ENCODE results near the gene DCC.

The DCC gene

GRCh38 chr18:52816121-52816520 lies 476.1 kb downstream of the DCC start:
- Histone ChIP-seq H3K9me3 (replicated peaks; ENCODE audit: insufficient read depth, low read length) (no peaks in the 10 kb centered on the region), H3K4me3 (ENCODE audit: low read length) (no peak overlapping the region), H3K9ac (ENCODE audit: low read length) (no peak overlapping the region), H3K36me3 (replicated peaks; ENCODE audit: insufficient read depth, low read length) (no peaks in the 10 kb centered on the region), H3K9me2 (replicated peaks; ENCODE audit: insufficient read depth, low read length) (no peaks in the 10 kb centered on the region), H4K20me1 (ENCODE audit: insufficient read depth, low read length) (no peaks in the 10 kb centered on the region), H3K4me2 (ENCODE audit: low read depth, low read length) (no peak overlapping the region), H3K79me2 (ENCODE audit: low read length) (no peaks in the 10 kb centered on the region), H3F3A (ENCODE audit: insufficient read depth, low read length) (no peaks in the 10 kb centered on the region), H3K27ac (ENCODE audit: low read length) (no peak overlapping the region), H2AFZ (ENCODE audit: low read length) (no peak overlapping the region), H3K27me3 (replicated peaks; ENCODE audit: insufficient read depth, low read length) (no peaks in the 10 kb centered on the region), H3K4me1 (ENCODE audit: low read length) (no peaks in the 10 kb centered on the region)
- no peak for DNase-seq
- TF ChIP-seq EZH2 (optimal IDR thresholded peaks at IDR 0.05; ENCODE audit: low read depth, low read length), result no peak
- no peak for TF ChIP-seq EZH2phosphoT487 (IDR thresholded peaks at IDR 0.05; ENCODE audit: low read length)
- TF ChIP-seq CTCF (IDR thresholded peaks at IDR 0.05; ENCODE audit: low read length), result no peak

DNA sequence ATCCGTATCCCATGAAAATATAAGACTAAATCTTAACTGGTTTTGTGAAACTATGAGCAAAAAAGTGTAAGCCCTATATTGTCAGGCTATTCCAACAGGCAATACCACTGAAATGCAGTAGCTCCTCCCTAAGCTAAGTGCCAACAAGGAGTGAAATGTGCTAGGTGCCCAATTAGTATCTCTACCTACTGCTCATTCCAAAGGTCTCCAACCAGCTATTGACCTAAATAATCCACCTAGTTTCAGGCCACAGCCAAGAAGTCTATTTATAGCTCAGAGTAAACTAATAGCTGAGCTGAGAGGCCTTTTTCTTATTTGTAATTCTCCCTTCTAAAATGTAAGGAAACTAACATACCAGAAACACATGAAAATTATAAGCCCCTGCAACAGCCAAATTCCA lies 482.2 kb downstream of the DCC start:
- no peak for DNase-seq
- Histone ChIP-seq H3K4me2 (ENCODE audit: low read depth, low read length) (no peak overlapping the region), H3K79me2 (ENCODE audit: low read length) (no peaks in the 10 kb centered on the region), H3K4me1 (ENCODE audit: low read length) (no peaks in the 10 kb centered on the region), H3K27ac (ENCODE audit: low read length) (no peak overlapping the region), H3K9me2 (replicated peaks; ENCODE audit: insufficient read depth, low read length) (no peaks in the 10 kb centered on the region), H3K27me3 (replicated peaks; ENCODE audit: insufficient read depth, low read length) (no peaks in the 10 kb centered on the region), H4K20me1 (ENCODE audit: insufficient read depth, low read length) (no peaks in the 10 kb centered on the region), H2AFZ (ENCODE audit: low read length) (no peak overlapping the region), H3K9ac (ENCODE audit: low read length) (no peak overlapping the region), H3K9me3 (replicated peaks; ENCODE audit: insufficient read depth, low read length) (no peaks in the 10 kb centered on the region), H3K36me3 (replicated peaks; ENCODE audit: insufficient read depth, low read length) (no peaks in the 10 kb centered on the region), H3F3A (ENCODE audit: insufficient read depth, low read length) (no peaks in the 10 kb centered on the region), H3K4me3 (ENCODE audit: low read length) (no peak overlapping the region)
- TF ChIP-seq EZH2 (optimal IDR thresholded peaks at IDR 0.05; ENCODE audit: low read depth, low read length) (no peak), EZH2phosphoT487 (IDR thresholded peaks at IDR 0.05; ENCODE audit: low read length) (no peak), CTCF (IDR thresholded peaks at IDR 0.05; ENCODE audit: low read length) (no peak)

- DNase-seq, result no peak
- Histone ChIP-seq H2AFZ (ENCODE audit: low read length) (no peak overlapping the region), H3K79me2 (ENCODE audit: low read length) (no peaks in the 10 kb centered on the region), H3K4me3 (ENCODE audit: low read length) (no peak overlapping the region), H3K4me1 (ENCODE audit: low read length) (no peaks in the 10 kb centered on the region), H3K36me3 (replicated peaks; ENCODE audit: insufficient read depth, low read length) (no peaks in the 10 kb centered on the region), H4K20me1 (ENCODE audit: insufficient read depth, low read length) (no peaks in the 10 kb centered on the region), H3K27ac (ENCODE audit: low read length) (no peak overlapping the region), H3K4me2 (ENCODE audit: low read depth, low read length) (no peak overlapping the region), H3K27me3 (replicated peaks; ENCODE audit: insufficient read depth, low read length) (no peaks in the 10 kb centered on the region), H3F3A (ENCODE audit: insufficient read depth, low read length) (no peaks in the 10 kb centered on the region), H3K9ac (ENCODE audit: low read length) (no peak overlapping the region), H3K9me2 (replicated peaks; ENCODE audit: insufficient read depth, low read length) (no peaks in the 10 kb centered on the region), H3K9me3 (replicated peaks; ENCODE audit: insufficient read depth, low read length) (no peaks in the 10 kb centered on the region)
- no peak for TF ChIP-seq EZH2phosphoT487 (IDR thresholded peaks at IDR 0.05; ENCODE audit: low read length)
- no peak for TF ChIP-seq CTCF (IDR thresholded peaks at IDR 0.05; ENCODE audit: low read length)
- TF ChIP-seq EZH2 (optimal IDR thresholded peaks at IDR 0.05; ENCODE audit: low read depth, low read length), result no peak
Observed at GRCh38 chr18:52824126-52824525, 484.1 kb downstream of the DCC start.

Measured in MM.1S (cell line).